GM18858 (cell line): ENCODE measurements around the gene DLG2.

Experiments used
- ATAC-seq: cut with Tn5 transposase; IDR thresholded peaks from one replicate; pipeline ENCODE4 v1.9.1; 2021; ENCODE audit not compliant: unreplicated experiment

DLG2 gene

GRCh38 chr11:84532364-84532763 is 1094.8 kb downstream of the DLG2 start:
- no peak for ATAC-seq

DNA sequence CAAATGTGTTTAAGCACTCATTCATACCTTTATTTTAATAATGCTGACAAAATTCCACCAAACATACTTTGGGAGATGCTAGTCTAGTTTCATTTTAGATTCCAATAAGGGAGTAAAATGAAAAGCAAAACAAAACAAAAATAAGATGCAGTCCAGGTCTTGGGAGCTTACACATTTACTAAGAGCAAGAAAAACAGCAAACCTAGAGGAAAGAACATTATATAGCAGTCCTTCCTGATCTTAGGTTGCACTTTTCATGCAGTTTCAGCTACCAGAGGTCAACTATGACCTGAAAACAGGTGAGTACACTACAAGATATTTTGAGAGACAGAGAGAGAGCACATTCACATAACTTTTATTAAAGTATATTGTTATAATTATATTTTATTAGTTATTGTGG is 1100.9 kb downstream of the DLG2 start:
- no peak for ATAC-seq

- ATAC-seq, result no peak
Observed at GRCh38 chr11:84524422-84525051, 1102.6 kb downstream of the DLG2 start.

DNA sequence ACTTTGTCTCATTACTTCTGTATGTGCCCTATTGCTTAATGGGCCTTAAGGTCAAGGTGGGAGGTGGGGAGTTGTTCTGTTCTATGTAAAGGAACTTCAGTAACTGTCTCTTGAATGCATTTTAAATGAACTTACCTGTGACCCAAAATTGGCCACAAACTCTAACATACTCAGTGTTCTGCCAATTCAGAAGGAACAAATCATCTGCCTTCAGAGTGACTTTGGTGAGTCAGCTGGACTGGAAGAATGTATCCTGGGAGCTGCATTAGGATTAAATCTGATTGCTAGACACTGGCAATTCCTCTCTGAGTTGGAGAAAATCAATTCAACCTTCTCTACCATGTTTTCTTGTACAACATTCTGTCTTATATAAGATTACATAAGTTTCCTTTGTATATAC is 1104.8 kb downstream of the DLG2 start:
- ATAC-seq, result no peak

GRCh38 chr11:84518631-84519183 is 1108.4 kb downstream of the DLG2 start:
- ATAC-seq, result no peak

- no peak for ATAC-seq
Observed at GRCh38 chr11:84514436-84514835, 1112.7 kb downstream of the DLG2 start.

DNA sequence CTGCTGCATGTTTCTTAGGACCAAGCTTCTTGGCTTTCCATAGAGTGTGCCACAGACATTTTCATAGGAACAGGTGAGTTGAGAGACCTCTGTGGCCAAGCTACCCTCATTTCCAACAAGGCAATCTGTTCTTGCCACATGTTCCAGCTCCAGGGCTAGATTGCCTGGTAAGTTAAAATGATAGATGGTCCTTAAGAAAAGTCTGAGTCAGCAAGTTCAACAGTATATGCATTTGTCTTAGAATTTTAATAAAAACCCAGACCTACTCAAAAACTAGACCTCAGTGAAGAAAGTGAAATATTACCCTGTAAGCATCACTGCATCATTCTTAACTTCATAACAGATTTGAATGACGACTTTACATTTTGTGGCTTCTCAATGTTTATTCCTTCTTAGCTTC is 1123.6 kb downstream of the DLG2 start:
- ATAC-seq, result no peak

DNA sequence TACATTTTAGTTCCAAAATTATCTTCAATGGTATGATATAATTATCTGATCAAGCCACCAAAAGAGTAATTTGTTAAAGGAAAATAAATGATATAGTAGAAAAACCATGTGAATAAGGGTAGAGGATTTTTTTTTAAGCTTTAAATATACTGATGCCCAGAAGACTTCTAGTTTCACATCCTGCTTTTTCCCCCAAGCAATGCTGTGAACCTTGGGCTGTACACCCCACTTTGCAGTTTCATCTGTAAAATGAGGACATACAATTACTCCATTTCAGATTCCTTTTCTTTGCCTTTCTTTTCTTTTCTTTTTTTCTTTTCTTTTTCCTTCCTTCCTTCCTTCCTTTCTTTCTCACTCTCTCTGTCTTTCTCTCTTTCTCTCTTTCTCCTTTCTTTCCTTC is 1125.4 kb downstream of the DLG2 start:
- no peak for ATAC-seq

DNA sequence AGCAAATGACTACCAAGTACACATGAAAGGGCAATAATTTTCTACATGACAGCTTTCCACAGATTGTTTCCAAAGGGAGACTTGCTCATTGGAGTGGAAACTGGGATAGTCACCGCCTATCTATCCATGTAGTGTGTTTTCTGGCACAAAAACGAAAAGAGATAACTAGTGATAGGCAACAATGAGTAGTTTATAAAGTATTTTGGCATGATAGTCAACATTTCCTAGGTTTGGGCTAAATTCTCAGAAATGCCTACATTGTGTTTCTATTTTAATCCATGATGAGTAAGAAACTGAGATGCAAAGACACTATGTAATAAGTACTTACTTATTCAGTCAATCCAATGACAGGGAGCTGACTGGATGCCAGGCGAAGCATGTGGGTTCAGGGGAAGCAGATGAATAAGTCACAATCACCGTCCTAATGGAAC is 1129.1 kb downstream of the DLG2 start:
- ATAC-seq, result no peak

DNA sequence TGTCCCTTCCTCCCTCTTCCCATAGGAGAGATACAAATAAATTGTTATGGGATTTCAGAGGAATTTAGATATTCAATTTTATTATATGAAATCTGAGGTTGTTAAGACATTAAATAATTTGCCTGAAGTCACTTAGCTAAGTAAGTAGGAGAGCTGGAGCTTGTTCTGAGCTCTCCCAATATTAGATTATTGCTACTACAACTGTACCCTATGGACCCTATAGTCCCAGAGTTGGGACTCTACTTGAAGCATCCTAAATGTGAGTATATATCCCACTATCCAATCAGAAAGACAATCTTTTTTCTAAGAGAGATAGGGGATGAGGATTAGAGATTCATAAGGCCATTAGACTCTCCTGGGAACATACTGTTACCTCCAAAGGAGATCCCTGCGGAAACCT is 1130.0 kb downstream of the DLG2 start:
- ATAC-seq, result no peak

DNA sequence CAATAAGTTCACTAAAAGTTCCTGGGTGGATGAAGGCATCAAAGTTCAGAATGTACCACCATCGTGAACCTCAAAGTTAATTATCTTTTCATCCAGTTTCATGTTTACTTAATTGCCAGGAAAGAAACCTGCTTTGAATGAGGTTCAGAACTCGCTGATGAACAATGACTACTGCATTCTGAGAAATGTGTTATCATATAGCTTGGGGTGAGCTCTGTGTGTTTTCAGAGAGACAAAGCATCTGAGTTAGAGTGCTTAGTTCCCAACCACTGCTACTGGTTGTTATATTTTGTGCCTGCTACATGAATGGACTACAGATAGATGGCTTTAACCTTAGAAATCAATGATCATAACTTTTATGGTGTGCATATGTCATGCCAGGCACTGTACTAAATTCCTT is 1131.0 kb downstream of the DLG2 start:
- ATAC-seq, result no peak

DNA sequence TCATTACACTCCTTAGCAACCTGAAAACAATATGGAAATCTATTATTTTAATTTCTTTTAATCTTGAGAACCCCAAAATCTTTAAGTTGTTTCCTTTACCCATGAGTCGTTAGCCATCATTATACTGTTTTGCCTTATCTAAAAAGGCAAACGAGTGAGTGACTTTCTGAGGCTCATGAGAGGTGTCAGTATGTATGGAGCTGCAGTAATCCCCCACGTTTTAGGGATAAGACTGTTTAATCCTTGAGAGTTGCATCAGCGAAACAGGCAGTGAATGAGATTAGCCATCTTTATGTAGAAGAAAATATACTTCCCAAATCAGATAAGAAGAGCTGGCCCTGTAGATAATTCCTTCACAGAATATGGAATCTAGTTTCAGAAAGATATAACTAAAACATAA is 1147.0 kb downstream of the DLG2 start:
- ATAC-seq, result no peak

- no peak for ATAC-seq
Observed at GRCh38 chr11:84476581-84476980, 1150.6 kb downstream of the DLG2 start.

DNA sequence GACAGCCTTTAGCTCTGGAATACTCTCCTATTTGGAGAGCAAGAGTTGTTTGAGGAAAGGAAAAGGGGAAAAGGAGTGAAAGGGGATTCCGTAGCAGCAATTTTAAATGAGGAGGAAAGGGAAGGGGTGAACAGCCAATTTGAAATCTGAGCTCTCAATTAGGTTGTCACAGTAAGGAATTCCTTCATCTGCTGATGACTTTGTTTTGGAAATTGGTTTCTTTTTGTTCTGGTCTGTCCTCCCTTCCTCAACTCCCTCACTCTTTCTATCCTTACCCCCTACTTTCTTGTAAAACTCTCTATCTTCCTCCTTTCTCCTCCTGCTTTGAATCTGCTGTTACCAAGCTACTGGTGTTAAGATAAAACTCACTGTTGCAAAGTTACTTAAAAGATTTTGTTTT is 1155.6 kb downstream of the DLG2 start:
- ATAC-seq, result no peak

DNA sequence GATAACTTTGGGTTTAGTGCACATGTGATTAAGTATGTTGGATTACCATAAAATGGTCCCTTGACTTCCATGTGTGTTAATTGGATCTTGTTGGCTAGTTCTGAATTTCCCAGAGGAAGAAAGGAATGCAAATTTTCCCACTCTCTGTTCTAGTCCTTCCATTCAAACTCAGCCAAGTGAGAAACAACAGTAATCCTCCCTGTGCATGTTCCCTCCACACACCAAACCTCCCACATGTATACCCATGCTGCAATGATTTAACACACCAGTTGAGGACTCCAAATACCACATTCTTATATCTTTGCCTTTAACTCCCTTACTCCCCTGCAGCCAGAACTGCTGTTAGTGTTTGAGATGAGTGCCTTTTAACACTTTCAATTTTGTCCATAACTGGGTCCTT is 1158.9 kb downstream of the DLG2 start:
- ATAC-seq, result no peak

GRCh38 chr11:84465040-84465439 is 1162.1 kb downstream of the DLG2 start:
- no peak for ATAC-seq

DNA sequence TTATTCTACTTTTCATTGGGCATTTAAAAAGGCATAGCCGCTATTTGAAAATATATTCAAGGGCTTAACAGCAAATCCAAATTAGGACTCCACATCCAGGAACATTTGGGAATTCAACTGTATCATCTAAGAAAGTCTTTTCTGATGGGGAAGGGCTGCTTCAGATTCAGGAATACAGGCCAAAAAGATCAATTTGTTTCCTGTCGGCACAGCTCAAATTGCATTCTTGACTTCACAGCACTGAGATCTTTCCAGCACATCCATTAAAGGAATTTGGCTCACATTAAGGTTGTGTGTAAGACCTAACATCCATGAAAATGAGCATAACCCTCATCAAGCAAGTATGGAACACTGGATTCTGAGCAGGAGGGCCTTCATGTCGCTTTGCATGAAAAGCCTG is 1171.5 kb downstream of the DLG2 start:
- ATAC-seq, result no peak

DNA sequence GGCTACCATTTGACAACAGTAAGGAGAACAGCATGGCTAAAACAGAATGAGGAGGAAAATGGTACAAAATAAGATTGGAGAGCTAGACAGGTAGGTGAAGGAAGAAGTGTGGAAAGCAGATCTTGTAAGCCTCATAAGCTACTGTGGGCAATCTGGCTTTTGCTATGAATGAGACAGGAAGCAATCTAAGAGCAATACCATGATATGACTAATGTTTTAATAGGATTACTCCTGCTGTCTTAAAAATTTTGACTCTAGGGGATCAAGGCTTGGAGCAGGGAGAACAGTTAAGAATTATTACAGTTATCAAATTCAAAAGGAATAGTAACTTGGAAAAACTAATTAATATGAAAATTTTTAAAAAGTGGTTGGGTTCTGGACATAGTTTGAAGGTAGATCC is 1174.9 kb downstream of the DLG2 start:
- ATAC-seq, result no peak

DNA sequence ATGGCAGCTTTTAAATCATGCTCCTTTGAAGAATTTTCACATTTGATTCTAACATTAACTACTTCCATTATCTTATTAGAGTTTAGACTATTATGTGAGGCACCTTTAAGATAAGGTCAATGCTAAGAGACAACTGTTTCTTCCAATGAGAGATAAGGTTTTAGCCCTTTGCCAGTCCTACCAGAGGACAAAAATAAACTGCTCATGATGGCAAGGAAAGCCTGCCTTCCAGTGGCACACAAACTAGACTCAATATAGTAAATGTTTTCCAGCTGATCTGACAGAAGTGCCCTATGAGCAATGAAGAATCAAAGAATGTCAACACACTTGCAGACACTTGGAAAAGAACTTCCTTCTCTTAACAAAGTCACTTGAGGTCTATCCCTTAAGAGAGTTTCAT is 1188.6 kb downstream of the DLG2 start:
- ATAC-seq, result no peak

DNA sequence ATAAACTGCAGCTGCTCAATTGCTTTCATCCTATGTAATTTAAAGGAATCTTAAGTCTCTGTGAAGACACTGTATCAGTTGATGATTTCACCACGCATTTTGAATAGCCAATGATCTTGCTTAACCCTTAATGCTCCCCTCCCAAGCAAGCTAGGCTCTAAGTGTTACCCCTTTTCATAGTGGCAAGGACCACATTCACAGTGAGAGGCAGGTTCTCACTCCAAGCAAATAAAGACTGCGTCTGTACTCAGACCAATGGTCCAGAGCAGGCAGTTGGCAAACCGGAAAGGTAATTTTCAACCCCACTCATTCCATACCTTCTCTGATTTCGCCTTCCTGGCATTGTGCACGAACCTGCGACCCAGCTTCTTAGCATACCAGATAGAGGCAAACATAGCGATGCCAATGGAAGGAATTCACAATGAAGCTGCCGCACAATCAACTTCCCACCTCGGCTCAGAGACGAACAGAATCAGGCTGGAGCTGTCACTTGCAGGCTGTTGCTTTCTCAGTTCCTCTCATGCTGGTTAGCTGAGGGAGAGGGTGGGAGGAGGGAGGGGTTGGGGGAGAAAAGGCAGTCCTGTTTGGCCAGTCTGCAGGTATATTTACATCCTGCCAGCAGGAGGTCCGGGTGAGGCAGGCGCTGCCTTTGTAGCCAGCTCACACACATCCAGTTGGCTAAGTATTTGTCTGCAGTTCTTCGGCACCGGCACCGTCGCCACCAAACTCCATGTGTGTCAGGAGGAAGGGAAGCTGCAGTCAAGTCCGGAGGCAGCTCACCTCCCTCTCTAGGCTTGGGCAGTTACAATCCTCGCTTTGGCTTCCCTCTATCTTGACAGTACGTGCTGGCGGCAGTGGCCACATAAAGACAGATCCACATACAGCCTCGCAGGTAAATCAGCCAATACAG is 1189.8 kb downstream of the DLG2 start:
- ATAC-seq, result peak; percentile 88

- no peak for ATAC-seq
Observed at GRCh38 chr11:84430661-84431060, 1196.5 kb downstream of the DLG2 start.

- no peak for ATAC-seq
Observed at GRCh38 chr11:84425673-84426072, 1201.5 kb downstream of the DLG2 start.
